SK-N-SH treated with all-trans-retinoic acid at 6 μM for 48 hours (cell line): ENCODE measurements around the gene CRTC3.

Source experiments
- ATAC-seq: fragments of 200-7000 bp; cut with Tn5 transposase; 3 replicates; pipeline ENCODE4 v1.9.1; 2020; ENCODE audit warnings: mild to moderate bottlenecking, moderate library complexity
- ARNTL ChIP-seq: fragments of 450-650 bp; formaldehyde crosslinking; IDR thresholded peaks from 2 replicates; pipeline ENCODE4 v1.5.0; 2020; ENCODE audit warnings: low read depth, mild to moderate bottlenecking, moderate library complexity, borderline replicate concordance
- CREB5 ChIP-seq: fragments of 250-450 bp; sonication (Bioruptor Pico); IDR thresholded peaks from 2 replicates; pipeline ENCODE4 v1.5.1; 2020; ENCODE audit warnings: low read depth, mild to moderate bottlenecking, moderate library complexity
- CSDC2 ChIP-seq: fragments of 250-450 bp; sonication (Bioruptor Pico); IDR thresholded peaks from 2 replicates; pipeline ENCODE4 v1.5.0; 2020; ENCODE audit warnings: mild to moderate bottlenecking, moderate library complexity
- CSRNP3 ChIP-seq: fragments of 250-450 bp; sonication (Bioruptor Pico); IDR thresholded peaks from 2 replicates; pipeline ENCODE4 v1.5.1; 2021; ENCODE audit warnings: mild to moderate bottlenecking, moderate library complexity
- ESRRG ChIP-seq: fragments of 250-450 bp; sonication (Bioruptor Pico); IDR thresholded peaks from 2 replicates; pipeline ENCODE4 v1.6.1; 2021; ENCODE audit warnings: mild to moderate bottlenecking
- GLIS3 ChIP-seq: fragments of 250-450 bp; sonication (Bioruptor Pico); IDR thresholded peaks from 2 replicates; pipeline ENCODE4 v1.5.0; 2020; ENCODE audit warnings: mild to moderate bottlenecking, moderate library complexity
- ISL1 ChIP-seq: fragments of 250-450 bp; sonication (Bioruptor Pico); IDR thresholded peaks from 2 replicates; pipeline ENCODE4 v2.1.2; 2022; ENCODE audit warnings: mild to moderate bottlenecking, moderate library complexity
- OSR1 ChIP-seq: fragments of 250-450 bp; sonication (Bioruptor Pico); IDR thresholded peaks from 2 replicates; pipeline ENCODE4 v1.8.0; 2022; ENCODE audit warnings: moderate library complexity, mild to moderate bottlenecking, inconsistent platforms
- POU6F1 ChIP-seq: fragments of 250-450 bp; sonication (Bioruptor Pico); IDR thresholded peaks from 2 replicates; pipeline ENCODE4 v1.8.0; 2021; ENCODE audit warnings: low read depth, mild to moderate bottlenecking, moderate library complexity, borderline replicate concordance
- PPARA ChIP-seq: fragments of 250-450 bp; sonication (Bioruptor Pico); IDR thresholded peaks from 2 replicates; pipeline ENCODE4 v1.5.0; 2020; ENCODE audit warnings: mild to moderate bottlenecking, borderline replicate concordance
- RARB ChIP-seq: fragments of 250-450 bp; sonication (Bioruptor Pico); IDR thresholded peaks from 2 replicates; pipeline ENCODE4 v1.8.0; 2021; ENCODE audit warnings: mild to moderate bottlenecking, moderate library complexity
- SNAI2 ChIP-seq: fragments of 250-450 bp; sonication (Bioruptor Pico); IDR thresholded peaks from 2 replicates; pipeline ENCODE4 v1.5.0; 2020; ENCODE audit warnings: mild to moderate bottlenecking, moderate library complexity
- TCF4 ChIP-seq: fragments of 250-450 bp; sonication (Bioruptor Pico); IDR thresholded peaks from 2 replicates; pipeline ENCODE4 v1.8.0; 2021; ENCODE audit warnings: mild to moderate bottlenecking, moderate library complexity, borderline replicate concordance
- TOX ChIP-seq: fragments of 250-450 bp; sonication (Bioruptor Pico); IDR thresholded peaks from 2 replicates; pipeline ENCODE4 v1.8.0; 2021; ENCODE audit warnings: mild to moderate bottlenecking, moderate library complexity, borderline replicate concordance
- TSHZ2 ChIP-seq: fragments of 250-450 bp; sonication (Bioruptor Pico); IDR thresholded peaks from 2 replicates; pipeline ENCODE4 v1.5.0; 2020; ENCODE audit warnings: mild to moderate bottlenecking, moderate library complexity
- ZC3H10 ChIP-seq: fragments of 250-450 bp; sonication (Bioruptor Pico); IDR thresholded peaks from 2 replicates; pipeline ENCODE4 v1.5.1; 2021; ENCODE audit warnings: mild to moderate bottlenecking, moderate library complexity
- ZFP3 ChIP-seq: fragments of 250-450 bp; sonication (Bioruptor Pico); IDR thresholded peaks from 2 replicates; pipeline ENCODE4 v1.5.0; 2020; ENCODE audit warnings: mild to moderate bottlenecking, moderate library complexity
- ZFP30 ChIP-seq: fragments of 450-650 bp; formaldehyde crosslinking; IDR thresholded peaks from 2 replicates; pipeline ENCODE4 v1.5.0; 2022; ENCODE audit warnings: mild to moderate bottlenecking, moderate library complexity
- ZNF565 ChIP-seq: fragments of 450-650 bp; formaldehyde crosslinking; conservative IDR thresholded peaks from 2 replicates; pipeline ENCODE4 v1.5.0; 2020; ENCODE audit warnings: low read depth, mild to moderate bottlenecking, moderate library complexity
- ZNF70 ChIP-seq: fragments of 450-650 bp; formaldehyde crosslinking; IDR thresholded peaks from 2 replicates; pipeline ENCODE4 v1.5.0; 2020; ENCODE audit warnings: mild to moderate bottlenecking, moderate library complexity
- ZNF8 ChIP-seq: fragments of 450-650 bp; formaldehyde crosslinking; IDR thresholded peaks from 2 replicates; pipeline ENCODE4 v1.5.0; 2020; ENCODE audit warnings: mild to moderate bottlenecking, moderate library complexity

Gene CRTC3

GRCh38 chr15:90640862-90641261, 111.1 kb downstream of the CRTC3 start:
- ATAC-seq, result no peak
- TF ChIP-seq TCF4, result no peak

- ATAC-seq, result no peak
- TF ChIP-seq ESRRG (no peak), ZC3H10 (no peak), ISL1 (no peak), CSRNP3 (no peak), CREB5 (CRISPR knock-in tag) (no peak), GLIS3 (no peak), RARB (CRISPR knock-in tag) (no peak), ZNF8 (CRISPR knock-in tag) (no peak), CSDC2 (no peak), ZFP30 (CRISPR knock-in tag) (no peak), OSR1 (CRISPR knock-in tag) (no peak)
Observed at GRCh38 chr15:90641581-90642463, 112.1 kb downstream of the CRTC3 start.

GRCh38 chr15:90642464-90643300, 113.0 kb downstream of the CRTC3 start:
- TF ChIP-seq GLIS3 (no peak), ZNF565 (CRISPR knock-in tag) (no peak), ARNTL (no peak), ZC3H10 (no peak), ZFP30 (CRISPR knock-in tag) (no peak), CSDC2 (no peak), TSHZ2 (CRISPR knock-in tag) (no peak), POU6F1 (CRISPR knock-in tag) (no peak), ZNF70 (CRISPR knock-in tag) (no peak), TOX (no peak), ZFP3 (CRISPR knock-in tag) (no peak), PPARA (CRISPR knock-in tag) (no peak), TCF4 (no peak)
- no peak; the same call in 2 of the 3 replicates for ATAC-seq

GRCh38 chr15:90643301-90643632, 113.5 kb downstream of the CRTC3 start:
- no peak for TF ChIP-seq CREB5 (CRISPR knock-in tag)
- no peak for TF ChIP-seq GLIS3
- no peak for TF ChIP-seq ESRRG
- no peak for TF ChIP-seq TSHZ2 (CRISPR knock-in tag)
- no peak for TF ChIP-seq TCF4
- TF ChIP-seq POU6F1 (CRISPR knock-in tag), result no peak
- no peak for TF ChIP-seq PPARA (CRISPR knock-in tag)
- TF ChIP-seq ZNF70 (CRISPR knock-in tag), result no peak
- no peak for TF ChIP-seq SNAI2 (CRISPR knock-in tag)
- no peak for TF ChIP-seq ZNF565 (CRISPR knock-in tag)
- TF ChIP-seq ZFP30 (CRISPR knock-in tag), result no peak
- TF ChIP-seq ARNTL, result no peak
- no peak for ATAC-seq
